GM19397 (cell line): Measurements from ENCODE around the gene EREG.

ENCODE experiments used
- ATAC-seq: cut with Tn5 transposase; IDR thresholded peaks from one replicate; pipeline ENCODE4 v1.9.1; 2021; ENCODE audit warnings: mild to moderate bottlenecking, moderate library complexity; ENCODE audit not compliant: unreplicated experiment

The EREG gene

GRCh38 chr4:74364652-74365491, at the start of gene EREG:
Gene EREG, plus strand, starts transcription at chr4:74365145. Its CDS starts 164 bp downstream, at chr4:74365309.
- ATAC-seq: peak; percentile 37

- ATAC-seq: no peak
Measured at GRCh38 chr4:74315376-74315775, 49.6 kb upstream of the EREG start.

GRCh38 chr4:74316397-74316796, 48.5 kb upstream of the EREG start:
- no peak for ATAC-seq

- no peak for ATAC-seq
Measured at GRCh38 chr4:74317616-74318246, 47.2 kb upstream of the EREG start.

- no peak for ATAC-seq
Measured at GRCh38 chr4:74318276-74318675, 46.7 kb upstream of the EREG start.

GRCh38 chr4:74319470-74319869, 45.5 kb upstream of the EREG start:
- ATAC-seq: no peak

GRCh38 chr4:74320559-74321118, 44.3 kb upstream of the EREG start:
- ATAC-seq: peak; percentile 54

- no peak for ATAC-seq
Measured at GRCh38 chr4:74322301-74322700, 42.6 kb upstream of the EREG start.

- ATAC-seq: no peak
Measured at GRCh38 chr4:74323663-74324062, 41.3 kb upstream of the EREG start.

GRCh38 chr4:74324262-74324661, 40.7 kb upstream of the EREG start:
- no peak for ATAC-seq

GRCh38 chr4:74325886-74326285, 39.1 kb upstream of the EREG start:
- ATAC-seq: no peak

GRCh38 chr4:74327762-74328161, 37.2 kb upstream of the EREG start:
- no peak for ATAC-seq

GRCh38 chr4:74328501-74328900, 36.4 kb upstream of the EREG start:
- no peak for ATAC-seq

GRCh38 chr4:74329307-74329706, 35.6 kb upstream of the EREG start:
- no peak for ATAC-seq

GRCh38 chr4:74330295-74330750, 34.6 kb upstream of the EREG start:
- no peak for ATAC-seq

- no peak for ATAC-seq
Measured at GRCh38 chr4:74331252-74331651, 33.7 kb upstream of the EREG start.

- ATAC-seq: no peak
Measured at GRCh38 chr4:74331944-74332343, 33.0 kb upstream of the EREG start.

GRCh38 chr4:74334636-74335035, 30.3 kb upstream of the EREG start:
- no peak for ATAC-seq

- ATAC-seq: peak; percentile 73
Measured at GRCh38 chr4:74335341-74336021, 29.5 kb upstream of the EREG start.

GRCh38 chr4:74338792-74339333, 26.1 kb upstream of the EREG start:
- ATAC-seq: no peak

- peak; percentile 40 for ATAC-seq
Measured at GRCh38 chr4:74339501-74339900, 25.4 kb upstream of the EREG start.
